ENCODE results near the gene SCUBE1.

The SCUBE1 gene

DNA sequence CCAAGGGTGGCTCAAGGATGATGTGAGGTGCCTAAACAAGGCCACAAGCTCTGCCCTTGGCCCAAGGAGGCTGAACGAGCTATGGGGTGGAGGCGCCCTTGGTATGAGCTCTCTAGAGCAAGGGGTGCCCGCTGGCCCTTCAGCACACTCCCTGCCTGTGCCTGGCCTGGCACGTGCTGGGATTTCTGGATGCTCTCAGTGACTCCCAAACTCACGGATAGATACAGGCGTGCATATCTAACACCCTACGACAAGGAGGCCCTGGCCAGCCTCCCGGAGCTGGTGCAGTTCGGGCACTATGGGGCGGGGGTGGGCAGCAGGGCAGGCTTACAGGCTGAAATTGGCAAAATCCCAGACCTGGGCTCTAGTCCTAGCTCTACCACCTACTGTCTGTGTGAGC is 30.6 kb downstream of the SCUBE1 start:
- no peak overlapping the region for H3K4me3 ChIP-seq (ENCODE audit: low read depth, low read length)
- TF ChIP-seq, protein P1, sequence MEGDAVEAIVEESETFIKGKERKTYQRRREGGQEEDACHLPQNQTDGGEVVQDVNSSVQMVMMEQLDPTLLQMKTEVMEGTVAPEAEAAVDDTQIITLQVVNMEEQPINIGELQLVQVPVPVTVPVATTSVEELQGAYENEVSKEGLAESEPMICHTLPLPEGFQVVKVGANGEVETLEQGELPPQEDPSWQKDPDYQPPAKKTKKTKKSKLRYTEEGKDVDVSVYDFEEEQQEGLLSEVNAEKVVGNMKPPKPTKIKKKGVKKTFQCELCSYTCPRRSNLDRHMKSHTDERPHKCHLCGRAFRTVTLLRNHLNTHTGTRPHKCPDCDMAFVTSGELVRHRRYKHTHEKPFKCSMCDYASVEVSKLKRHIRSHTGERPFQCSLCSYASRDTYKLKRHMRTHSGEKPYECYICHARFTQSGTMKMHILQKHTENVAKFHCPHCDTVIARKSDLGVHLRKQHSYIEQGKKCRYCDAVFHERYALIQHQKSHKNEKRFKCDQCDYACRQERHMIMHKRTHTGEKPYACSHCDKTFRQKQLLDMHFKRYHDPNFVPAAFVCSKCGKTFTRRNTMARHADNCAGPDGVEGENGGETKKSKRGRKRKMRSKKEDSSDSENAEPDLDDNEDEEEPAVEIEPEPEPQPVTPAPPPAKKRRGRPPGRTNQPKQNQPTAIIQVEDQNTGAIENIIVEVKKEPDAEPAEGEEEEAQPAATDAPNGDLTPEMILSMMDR (IDR thresholded peaks at IDR 0.05; ENCODE audit: control insufficient read depth, extremely low read depth, insufficient read depth), result no peak
- no peak for DNase-seq (ENCODE audit: low read depth)

DNA sequence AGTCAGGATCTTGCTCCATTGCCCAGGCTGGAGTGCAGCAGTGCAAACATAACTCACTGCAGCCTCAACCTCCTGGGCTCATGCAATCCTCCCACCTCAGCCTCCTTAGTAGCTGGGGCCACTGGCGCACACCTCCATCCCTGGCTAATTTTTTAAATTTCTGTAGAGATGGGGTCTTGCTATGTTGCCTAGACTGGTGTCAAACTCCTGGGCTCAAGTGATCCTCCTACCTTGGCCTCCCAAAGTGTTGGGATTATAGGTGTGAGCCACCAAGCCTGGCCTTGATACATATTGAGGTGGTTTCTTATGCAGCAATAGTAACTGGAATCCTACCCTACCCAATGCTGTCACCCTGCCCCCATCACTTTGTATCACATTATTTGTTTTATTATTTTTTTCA is 32.4 kb downstream of the SCUBE1 start:
- TF ChIP-seq, protein P1 (IDR thresholded peaks at IDR 0.05; ENCODE audit: control insufficient read depth, extremely low read depth, insufficient read depth), result no peak
- no peak overlapping the region for H3K4me3 ChIP-seq (ENCODE audit: low read depth, low read length)
- no peak for DNase-seq (ENCODE audit: low read depth)

DNA sequence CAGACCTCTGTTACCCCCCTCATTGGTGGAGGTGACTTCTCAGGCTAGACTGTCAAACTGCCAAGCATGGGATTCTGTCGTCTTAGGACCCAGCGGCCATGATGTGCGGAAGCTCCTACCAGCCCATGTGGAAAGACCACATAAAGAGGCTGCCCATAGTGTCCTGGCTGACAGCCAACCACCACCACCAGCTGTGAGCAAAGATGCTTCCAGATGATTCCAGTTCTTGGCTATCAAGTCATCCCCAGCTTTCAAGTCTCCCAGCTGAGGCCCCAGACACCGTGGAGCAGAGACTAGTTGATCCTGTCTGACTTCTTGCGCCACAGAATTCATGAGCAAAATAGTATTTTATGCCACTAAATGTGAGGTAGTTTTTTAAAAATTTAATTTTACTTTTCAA is 32.9 kb downstream of the SCUBE1 start:
- TF ChIP-seq, protein P1 (IDR thresholded peaks at IDR 0.05; ENCODE audit: control insufficient read depth, extremely low read depth, insufficient read depth), result no peak
- H3K4me3 ChIP-seq (ENCODE audit: low read depth, low read length), result no peak overlapping the region
- no peak for DNase-seq (ENCODE audit: low read depth)

DNA sequence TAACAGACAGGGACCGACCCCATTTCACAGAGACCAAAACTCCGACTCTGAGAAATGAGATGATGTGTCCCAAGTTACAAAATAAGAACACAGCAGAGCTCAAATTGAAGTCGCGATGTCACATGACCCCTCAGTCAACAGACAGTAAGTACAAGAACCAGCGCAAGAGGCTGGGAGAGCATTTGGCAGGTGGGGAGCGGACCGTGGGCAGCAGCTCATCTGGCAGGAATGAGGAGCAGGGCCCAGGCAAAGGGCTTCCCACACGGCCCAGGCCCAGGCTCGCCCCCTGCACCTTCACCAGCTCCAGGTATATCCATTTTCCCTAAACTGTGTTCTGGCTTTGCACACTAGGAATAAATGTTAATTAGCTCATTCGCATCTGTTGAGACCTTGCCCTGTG is 34.3 kb downstream of the SCUBE1 start:
- DNase-seq (ENCODE audit: low read depth), result no peak
- TF ChIP-seq, protein P1 (IDR thresholded peaks at IDR 0.05; ENCODE audit: control insufficient read depth, extremely low read depth, insufficient read depth), result no peak

DNA sequence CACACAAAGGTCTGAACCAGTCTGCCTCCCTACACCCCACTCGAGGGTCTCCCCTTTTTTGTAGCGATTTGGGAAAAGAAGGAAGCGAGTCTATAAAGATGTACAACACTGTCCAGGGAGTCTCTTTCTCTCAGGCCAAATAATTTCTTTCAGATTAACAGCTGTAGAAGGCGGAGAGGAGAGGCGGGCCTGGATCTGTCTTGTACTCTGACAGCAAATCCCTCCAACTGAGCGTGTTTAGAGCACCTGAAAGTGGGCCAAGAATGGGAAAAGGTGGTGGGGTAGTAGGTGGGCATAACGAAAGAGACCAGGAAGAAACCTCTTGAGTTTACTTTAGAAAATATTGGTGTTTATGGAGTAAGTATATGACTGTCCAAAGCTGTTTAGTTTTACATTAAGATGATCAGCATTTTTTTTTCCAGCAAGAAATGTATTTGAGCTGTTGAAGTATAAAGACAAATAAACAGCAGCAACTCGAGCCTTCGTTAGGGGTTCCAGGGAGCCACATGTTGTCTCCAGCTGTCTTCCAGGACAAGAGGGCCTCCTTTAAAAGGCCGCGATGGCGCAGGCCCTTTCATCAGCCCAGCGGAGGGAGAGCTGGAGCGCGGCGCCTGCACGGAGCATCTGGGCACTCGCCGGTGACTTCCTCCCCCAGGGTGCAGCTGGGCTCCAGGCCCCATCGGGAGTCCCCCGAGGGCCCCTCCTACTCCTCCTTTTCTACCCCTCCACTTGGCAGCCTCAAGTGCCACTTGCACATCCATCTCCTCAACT is 34.9 kb downstream of the SCUBE1 start:
- H3K4me3 ChIP-seq (ENCODE audit: low read depth, low read length), result no peak overlapping the region
- DNase-seq (ENCODE audit: low read depth), result no peak
- TF ChIP-seq, protein P1 (IDR thresholded peaks at IDR 0.05; ENCODE audit: control insufficient read depth, extremely low read depth, insufficient read depth), result no peak

More for the DNA sequence above, 34.3 kb downstream of the SCUBE1 start:
- H3K4me3 ChIP-seq (ENCODE audit: low read depth, low read length), result no peak overlapping the region

DNA sequence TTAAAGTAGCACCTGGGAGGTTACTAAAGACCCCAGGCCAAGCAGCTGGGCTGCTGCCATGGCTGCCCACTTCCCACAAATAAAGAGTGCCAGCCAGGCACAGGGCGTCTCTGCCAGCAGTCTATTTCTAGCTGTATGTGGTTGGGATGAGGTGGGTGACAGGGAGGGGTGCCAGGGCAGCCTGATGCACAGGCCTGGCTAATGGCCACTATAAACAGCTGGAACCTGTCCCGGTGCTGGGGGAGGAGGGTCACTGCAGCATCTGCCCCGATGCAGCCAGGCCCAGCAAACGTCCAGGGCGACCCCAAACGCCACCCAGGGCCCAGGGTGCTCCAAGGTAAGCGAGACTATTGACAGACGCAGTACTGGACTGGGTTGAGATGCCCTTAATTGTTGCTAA is 37.4 kb downstream of the SCUBE1 start:
- DNase-seq (ENCODE audit: low read depth), result no peak
- no peak overlapping the region for H3K4me3 ChIP-seq (ENCODE audit: low read depth, low read length)

More for the DNA sequence above, 37.4 kb downstream of the SCUBE1 start:
- TF ChIP-seq, protein P1 (IDR thresholded peaks at IDR 0.05; ENCODE audit: control insufficient read depth, extremely low read depth, insufficient read depth), result no peak

Data from LNCaP clone FGC (cell line).